ENCODE data around the gene ULK3. TPM values are rescaled to one million over a fixed set of nuclear protein-coding genes. Genes with fewer than 3 reads are reported as not detected.

The ULK3 gene
- total RNA-seq, 1 experiment from 2014 or later = 48.4 TPM

- no peaks in the 10 kb centered on the region for H3K9me2 ChIP-seq (ENCODE audit: insufficient read depth)
- no peak overlapping the region for H3K9ac ChIP-seq (ENCODE audit: low read length)
- H3K4me2 ChIP-seq (ENCODE audit: low read length) = peak overlapping the region; percentile 32; the same call in 1 of the 2 replicates
- no peak for ATAC-seq
- H3K4me1 ChIP-seq (ENCODE audit: control insufficient read depth in 1 of 2, insufficient read depth in 2 of 2, low read length in 2 of 2) = peaks cover 20 to 43% of the 10 kb centered on the region in 2 experiments
- ChIA-PET POLR2A (no interaction called here), RAD21 (ENCODE audit: low non-redundant PET in 1 of 2, low total read pairs in 2 of 2, uncharacterized antibody in 2 of 2, unreplicated experiment in 2 of 2) (interaction anchor here in 1 of 2 experiments (0.5 kb wide), 1 partner anchor 132 kb away, joined by 3 read pairs; no protein-coding TSS in a partner anchor), CTCF (no interaction called here)
- no peaks in the 10 kb centered on the region for H3K9me3 ChIP-seq (ENCODE audit: control insufficient read depth in 1 of 2, insufficient read depth in 1 of 2, low read depth in 1 of 2, low read length in 2 of 2)
- TF ChIP-seq POLR2A (IDR thresholded peaks at IDR 0.05; ENCODE audit: borderline replicate concordance, extremely low read depth, insufficient read depth, insufficient read length) (no peak), ZNF274 (IDR thresholded peaks at IDR 0.05; ENCODE audit: low read depth, low read length) (no peak), RAD21 (IDR thresholded peaks at IDR 0.05; ENCODE audit: low read depth) (no peak), FOSL1 (IDR thresholded peaks at IDR 0.05; ENCODE audit: low read depth) (no peak), CTCF (IDR thresholded peaks at IDR 0.05 in 2 of 3, conservative IDR thresholded peaks at IDR 0.05 in 1 of 3; ENCODE audit: borderline replicate concordance in 1 of 3, insufficient read depth in 1 of 3, low read depth in 2 of 3, low read length in 2 of 3) (no peak), TCF7L2 (IDR thresholded peaks at IDR 0.05; ENCODE audit: borderline replicate concordance, extremely low read depth, insufficient read depth, insufficient read length) (no peak), SP1 (IDR thresholded peaks at IDR 0.05; ENCODE audit: low read depth) (no peak)
- BruUV-seq (replicated peaks) = no TSS peak
- H3K36me3 ChIP-seq (ENCODE audit: control insufficient read depth in 1 of 2, insufficient read depth in 2 of 2, low read length in 2 of 2) = no peaks in the 10 kb centered on the region
- intact Hi-C loops (cut with micrococcal nuclease) = no loop called here
- DNase-seq (ENCODE audit: low read depth, low spot score) = no peak
- no peak overlapping the region for H2AFZ ChIP-seq (ENCODE audit: low read depth, low read length, poor library complexity, severe bottlenecking)
- H3K27me3 ChIP-seq (ENCODE audit: insufficient read depth, low read length) = no peaks in the 10 kb centered on the region
- no peaks in the 10 kb centered on the region for H3K79me2 ChIP-seq (ENCODE audit: insufficient read depth, low read length)
- H4K20me1 ChIP-seq (ENCODE audit: insufficient read depth) = no peaks in the 10 kb centered on the region
- no peak overlapping the region; the same call in 1 of the 2 replicates for H3K27ac ChIP-seq (ENCODE audit: low read depth, low read length)
- no peak overlapping the region for H3K4me3 ChIP-seq (replicated peaks in 1 of 2; ENCODE audit: low read depth in 1 of 2, low read length in 2 of 2)
These were observed 25.6 kb downstream of the ULK3 start for GRCh38 chr15:74817370-74817737.
